GM12878 (cell line): ENCODE results near the gene IL18R1.

Experiments
- FOS ChIP-seq: IDR thresholded peaks from 3 replicates; pipeline ENCODE4 v1.6.1; 2011; ENCODE audit warnings: borderline replicate concordance; ENCODE audit not compliant: insufficient read length; ENCODE audit errors: extremely low read depth
- POLR2A ChIP-seq: IDR thresholded peaks from 2 replicates; pipeline ENCODE4 v1.6.1; 2011; ENCODE audit warnings: low read depth, mild to moderate bottlenecking, low read length
- RBBP5 ChIP-seq: fragments of 200-600 bp; sonication (generic); conservative IDR thresholded peaks from 2 replicates; pipeline ENCODE4 v1.6.1; 2016
- ZNF217 ChIP-seq: fragments of 450-650 bp; IDR thresholded peaks from 2 replicates; pipeline ENCODE4 v1.6.1; 2017; ENCODE audit warnings: antibody characterized with exemption, mild to moderate bottlenecking
- TF ChIP-seq, protein P1 (sequence below), 3 experiments: IDR thresholded peaks in 2 of 3; conservative IDR thresholded peaks in 1 of 3; 2 replicates each; pipeline ENCODE4 v1.5.1; 2011; ENCODE audit warnings: low read depth in 3 of 3, low read length in 3 of 3, mild to moderate bottlenecking in 3 of 3, control low read depth in 2 of 3, moderate library complexity in 2 of 3, inconsistent platforms in 1 of 3, mixed read lengths in 1 of 3; ENCODE audit not compliant: control insufficient read depth in 2 of 3, insufficient read depth in 1 of 3; ENCODE audit errors: extremely low read depth in 1 of 3
- TF ChIP-seq, protein P2 (sequence below): fragments of 450-650 bp; IDR thresholded peaks from 2 replicates; pipeline ENCODE4 v1.6.1; 2017; ENCODE audit warnings: mild to moderate bottlenecking, moderate library complexity

DNA sequence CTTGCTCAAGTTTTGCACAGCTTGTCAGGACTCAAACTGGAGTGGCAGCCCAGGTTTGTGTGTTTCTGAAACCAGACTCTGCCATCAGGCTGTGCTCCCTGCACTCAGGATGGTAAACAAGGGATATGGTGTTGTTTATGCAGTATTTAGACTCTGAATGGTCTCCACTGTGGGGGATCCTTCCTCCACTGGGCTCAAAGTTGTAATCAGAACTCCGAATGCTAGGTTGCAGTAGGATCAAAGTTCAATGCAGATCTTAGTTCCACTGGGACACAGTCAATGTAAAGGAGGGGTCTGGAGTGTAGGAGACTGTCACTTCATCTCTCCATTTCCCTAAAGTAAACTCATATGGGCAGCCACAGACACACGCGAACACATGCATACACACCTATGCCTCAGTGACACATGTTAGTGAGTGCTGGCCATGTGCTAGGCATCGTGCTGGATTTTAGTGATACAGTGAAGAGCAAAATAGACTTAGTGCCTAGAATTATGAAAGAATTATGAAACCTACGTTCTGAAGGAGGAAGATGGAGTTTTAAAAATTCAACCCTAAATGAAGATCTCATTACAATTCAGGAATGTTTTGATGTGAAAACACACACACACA, 6.1 kb downstream of the IL18R1 start:
- TF ChIP-seq RBBP5 = no peak
- TF ChIP-seq, protein P1, sequence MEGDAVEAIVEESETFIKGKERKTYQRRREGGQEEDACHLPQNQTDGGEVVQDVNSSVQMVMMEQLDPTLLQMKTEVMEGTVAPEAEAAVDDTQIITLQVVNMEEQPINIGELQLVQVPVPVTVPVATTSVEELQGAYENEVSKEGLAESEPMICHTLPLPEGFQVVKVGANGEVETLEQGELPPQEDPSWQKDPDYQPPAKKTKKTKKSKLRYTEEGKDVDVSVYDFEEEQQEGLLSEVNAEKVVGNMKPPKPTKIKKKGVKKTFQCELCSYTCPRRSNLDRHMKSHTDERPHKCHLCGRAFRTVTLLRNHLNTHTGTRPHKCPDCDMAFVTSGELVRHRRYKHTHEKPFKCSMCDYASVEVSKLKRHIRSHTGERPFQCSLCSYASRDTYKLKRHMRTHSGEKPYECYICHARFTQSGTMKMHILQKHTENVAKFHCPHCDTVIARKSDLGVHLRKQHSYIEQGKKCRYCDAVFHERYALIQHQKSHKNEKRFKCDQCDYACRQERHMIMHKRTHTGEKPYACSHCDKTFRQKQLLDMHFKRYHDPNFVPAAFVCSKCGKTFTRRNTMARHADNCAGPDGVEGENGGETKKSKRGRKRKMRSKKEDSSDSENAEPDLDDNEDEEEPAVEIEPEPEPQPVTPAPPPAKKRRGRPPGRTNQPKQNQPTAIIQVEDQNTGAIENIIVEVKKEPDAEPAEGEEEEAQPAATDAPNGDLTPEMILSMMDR (IDR thresholded peaks at IDR 0.05 in 2 of 3, conservative IDR thresholded peaks at IDR 0.05 in 1 of 3; ENCODE audit: control insufficient read depth in 2 of 3, extremely low read depth in 1 of 3, insufficient read depth in 1 of 3, low read depth in 3 of 3, low read length in 3 of 3) = no peak
- TF ChIP-seq ZNF217 = no peak
- TF ChIP-seq FOS = no peak
- TF ChIP-seq, protein P2, sequence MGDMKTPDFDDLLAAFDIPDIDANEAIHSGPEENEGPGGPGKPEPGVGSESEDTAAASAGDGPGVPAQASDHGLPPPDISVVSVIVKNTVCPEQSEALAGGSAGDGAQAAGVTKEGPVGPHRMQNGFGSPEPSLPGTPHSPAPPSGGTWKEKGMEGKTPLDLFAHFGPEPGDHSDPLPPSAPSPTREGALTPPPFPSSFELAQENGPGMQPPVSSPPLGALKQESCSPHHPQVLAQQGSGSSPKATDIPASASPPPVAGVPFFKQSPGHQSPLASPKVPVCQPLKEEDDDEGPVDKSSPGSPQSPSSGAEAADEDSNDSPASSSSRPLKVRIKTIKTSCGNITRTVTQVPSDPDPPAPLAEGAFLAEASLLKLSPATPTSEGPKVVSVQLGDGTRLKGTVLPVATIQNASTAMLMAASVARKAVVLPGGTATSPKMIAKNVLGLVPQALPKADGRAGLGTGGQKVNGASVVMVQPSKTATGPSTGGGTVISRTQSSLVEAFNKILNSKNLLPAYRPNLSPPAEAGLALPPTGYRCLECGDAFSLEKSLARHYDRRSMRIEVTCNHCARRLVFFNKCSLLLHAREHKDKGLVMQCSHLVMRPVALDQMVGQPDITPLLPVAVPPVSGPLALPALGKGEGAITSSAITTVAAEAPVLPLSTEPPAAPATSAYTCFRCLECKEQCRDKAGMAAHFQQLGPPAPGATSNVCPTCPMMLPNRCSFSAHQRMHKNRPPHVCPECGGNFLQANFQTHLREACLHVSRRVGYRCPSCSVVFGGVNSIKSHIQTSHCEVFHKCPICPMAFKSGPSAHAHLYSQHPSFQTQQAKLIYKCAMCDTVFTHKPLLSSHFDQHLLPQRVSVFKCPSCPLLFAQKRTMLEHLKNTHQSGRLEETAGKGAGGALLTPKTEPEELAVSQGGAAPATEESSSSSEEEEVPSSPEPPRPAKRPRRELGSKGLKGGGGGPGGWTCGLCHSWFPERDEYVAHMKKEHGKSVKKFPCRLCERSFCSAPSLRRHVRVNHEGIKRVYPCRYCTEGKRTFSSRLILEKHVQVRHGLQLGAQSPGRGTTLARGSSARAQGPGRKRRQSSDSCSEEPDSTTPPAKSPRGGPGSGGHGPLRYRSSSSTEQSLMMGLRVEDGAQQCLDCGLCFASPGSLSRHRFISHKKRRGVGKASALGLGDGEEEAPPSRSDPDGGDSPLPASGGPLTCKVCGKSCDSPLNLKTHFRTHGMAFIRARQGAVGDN = no peak
- no peak for TF ChIP-seq POLR2A
